ENCODE results near the gene ANKMY1.

Gene ANKMY1

DNA sequence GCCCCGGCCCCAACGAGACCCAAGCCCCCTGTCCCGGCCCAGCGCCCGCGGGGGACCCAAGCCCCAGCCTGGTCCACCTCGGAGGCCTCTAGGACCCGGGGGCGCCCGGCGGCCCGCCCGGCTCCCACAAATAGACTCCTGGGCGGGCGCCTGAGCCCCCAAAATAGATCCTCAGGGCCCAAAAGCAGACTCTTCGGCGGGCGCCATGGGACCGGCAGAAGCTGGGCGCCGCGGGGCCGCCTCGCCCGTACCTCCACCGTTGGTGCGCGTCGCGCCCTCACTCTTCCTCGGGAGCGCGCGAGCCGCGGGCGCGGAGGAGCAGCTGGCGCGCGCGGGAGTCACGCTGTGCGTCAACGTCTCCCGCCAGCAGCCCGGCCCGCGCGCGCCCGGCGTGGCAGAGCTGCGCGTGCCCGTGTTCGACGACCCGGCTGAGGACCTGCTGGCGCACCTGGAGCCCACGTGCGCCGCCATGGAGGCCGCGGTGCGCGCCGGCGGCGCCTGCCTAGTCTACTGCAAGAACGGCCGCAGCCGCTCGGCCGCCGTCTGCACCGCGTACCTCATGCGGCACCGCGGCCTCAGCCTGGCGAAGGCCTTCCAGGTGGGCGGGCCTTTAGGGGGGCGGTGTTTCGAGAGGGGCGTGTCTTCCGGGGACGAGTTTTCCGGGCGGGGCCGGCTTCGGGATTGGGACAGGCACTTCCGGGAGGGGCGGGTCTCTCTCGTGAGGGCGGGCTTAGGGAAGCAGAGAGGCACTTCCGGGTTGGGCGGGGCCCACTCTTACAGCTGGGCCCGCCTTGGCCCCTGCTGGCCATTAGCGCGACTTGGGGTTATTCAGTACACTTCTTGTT, 2.9 kb upstream of the ANKMY1 start:
- Histone ChIP-seq H3K27me3 (ENCODE audit: control insufficient read depth, insufficient read depth, low read length) (peaks cover 35% of the 10 kb centered on the region), H3K36me3 (ENCODE audit: control insufficient read depth, low read depth, low read length) (no peaks in the 10 kb centered on the region), H3K9ac (ENCODE audit: low read length) (peak overlapping the region; percentile 60), H3K4me1 (ENCODE audit: control insufficient read depth, low read depth, low read length) (peaks cover 8% of the 10 kb centered on the region), H3K9me3 (ENCODE audit: control insufficient read depth, low read depth, low read length) (no peaks in the 10 kb centered on the region), H3K27ac (ENCODE audit: low read length) (no peak overlapping the region), H3K4me3 (ENCODE audit: low read length) (peak overlapping the region; percentile 70)

DNA sequence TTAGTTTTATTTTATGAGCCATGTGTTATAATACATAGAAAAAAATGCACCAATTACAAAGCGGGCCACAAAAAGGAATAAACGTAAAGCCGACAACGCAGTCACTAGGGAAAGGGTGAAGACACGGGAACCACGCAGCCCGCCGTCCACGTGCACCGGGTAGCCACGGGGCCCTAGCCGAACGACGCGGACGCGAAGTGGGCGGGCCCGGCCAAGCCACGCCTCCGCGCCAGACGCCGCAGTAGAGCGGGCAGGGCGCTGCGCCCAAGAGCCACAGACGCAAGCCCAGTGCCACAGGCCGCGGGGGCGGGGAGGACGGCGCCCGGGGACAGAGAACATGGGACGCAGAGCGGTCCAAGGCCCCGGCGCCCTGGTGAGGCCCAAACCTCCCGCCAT, 2.3 kb upstream of the ANKMY1 start, which contains the start of gene DUSP28:
TSS of gene DUSP28 (plus strand) at position 274 of the 396 bp plus-strand sequence. CDS start 328 bp downstream, outside the sequence.
- Histone ChIP-seq H3K27ac (ENCODE audit: low read length) (no peak within 1 kb of the TSS), H3K36me3 (ENCODE audit: control insufficient read depth, low read depth, low read length) (no peaks in the 10 kb centered on the region), H3K9ac (ENCODE audit: low read length) (peak within 1 kb of the TSS; percentile 60), H3K4me3 (ENCODE audit: low read length) (peak within 1 kb of the TSS; percentile 70), H3K9me3 (ENCODE audit: control insufficient read depth, low read depth, low read length) (no peaks in the 10 kb centered on the region), H3K4me1 (ENCODE audit: control insufficient read depth, low read depth, low read length) (peaks cover 8% of the 10 kb centered on the region), H3K27me3 (ENCODE audit: control insufficient read depth, insufficient read depth, low read length) (peaks cover 35% of the 10 kb centered on the region)

- H3K27ac ChIP-seq (ENCODE audit: low read length), result no peak overlapping the region
- H3K9ac ChIP-seq (ENCODE audit: low read length), result no peak overlapping the region
- H3K9me3 ChIP-seq (ENCODE audit: control insufficient read depth, low read depth, low read length), result no peaks in the 10 kb centered on the region
- H3K4me3 ChIP-seq (ENCODE audit: low read length), result peak overlapping the region; percentile 70
- H3K36me3 ChIP-seq (ENCODE audit: control insufficient read depth, low read depth, low read length), result no peaks in the 10 kb centered on the region
- H3K27me3 ChIP-seq (ENCODE audit: control insufficient read depth, insufficient read depth, low read length), result peaks cover 35% of the 10 kb centered on the region
- H3K4me1 ChIP-seq (ENCODE audit: control insufficient read depth, low read depth, low read length), result peaks cover 8% of the 10 kb centered on the region
Measured at GRCh38 chr2:240559286-240559685, 1.5 kb upstream of the ANKMY1 start.

DNA sequence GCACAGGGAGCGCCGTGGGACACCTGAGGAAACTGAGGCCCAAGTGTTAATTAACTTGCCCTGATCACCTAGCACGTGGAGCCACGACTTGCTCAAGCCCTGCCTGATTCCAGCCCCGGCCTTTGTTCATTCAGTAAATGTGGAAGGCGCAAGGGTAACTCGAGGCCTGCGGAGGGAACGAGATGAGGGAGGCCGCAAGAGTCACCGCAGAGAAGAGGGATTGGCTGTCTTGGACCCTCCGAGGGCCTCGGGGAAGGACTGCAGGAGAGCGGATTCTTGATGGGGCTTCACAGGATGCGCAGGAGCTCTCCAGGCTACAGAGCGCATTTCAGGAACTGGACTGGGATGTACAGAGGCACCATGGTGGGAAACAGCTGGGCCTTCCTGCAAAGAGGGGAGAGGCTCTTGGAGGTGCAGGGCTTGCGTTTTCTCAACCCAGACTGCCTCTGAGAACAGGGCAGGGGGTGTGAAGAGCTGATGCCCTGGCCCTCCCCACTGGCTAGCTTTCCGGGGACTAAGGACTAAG, 511 bp upstream of the ANKMY1 start:
- H3K4me1 ChIP-seq (ENCODE audit: control insufficient read depth, low read depth, low read length), result peaks cover 8% of the 10 kb centered on the region
- no peaks in the 10 kb centered on the region for H3K9me3 ChIP-seq (ENCODE audit: control insufficient read depth, low read depth, low read length)
- no peak overlapping the region for H3K9ac ChIP-seq (ENCODE audit: low read length)
- peaks cover 35% of the 10 kb centered on the region for H3K27me3 ChIP-seq (ENCODE audit: control insufficient read depth, insufficient read depth, low read length)
- no peak overlapping the region for H3K27ac ChIP-seq (ENCODE audit: low read length)
- H3K36me3 ChIP-seq (ENCODE audit: control insufficient read depth, low read depth, low read length), result no peaks in the 10 kb centered on the region
- H3K4me3 ChIP-seq (ENCODE audit: low read length), result peak overlapping the region; percentile 38

GRCh38 chr2:240557101-240557751, 562 bp downstream of the ANKMY1 start:
- Histone ChIP-seq H3K36me3 (ENCODE audit: control insufficient read depth, low read depth, low read length) (no peaks in the 10 kb centered on the region), H3K4me1 (ENCODE audit: control insufficient read depth, low read depth, low read length) (peaks cover 8% of the 10 kb centered on the region), H3K9ac (ENCODE audit: low read length) (no peak overlapping the region), H3K27ac (ENCODE audit: low read length) (no peak overlapping the region), H3K9me3 (ENCODE audit: control insufficient read depth, low read depth, low read length) (no peaks in the 10 kb centered on the region), H3K4me3 (ENCODE audit: low read length) (peak overlapping the region; percentile 38), H3K27me3 (ENCODE audit: control insufficient read depth, insufficient read depth, low read length) (peaks cover 35% of the 10 kb centered on the region)

DNA sequence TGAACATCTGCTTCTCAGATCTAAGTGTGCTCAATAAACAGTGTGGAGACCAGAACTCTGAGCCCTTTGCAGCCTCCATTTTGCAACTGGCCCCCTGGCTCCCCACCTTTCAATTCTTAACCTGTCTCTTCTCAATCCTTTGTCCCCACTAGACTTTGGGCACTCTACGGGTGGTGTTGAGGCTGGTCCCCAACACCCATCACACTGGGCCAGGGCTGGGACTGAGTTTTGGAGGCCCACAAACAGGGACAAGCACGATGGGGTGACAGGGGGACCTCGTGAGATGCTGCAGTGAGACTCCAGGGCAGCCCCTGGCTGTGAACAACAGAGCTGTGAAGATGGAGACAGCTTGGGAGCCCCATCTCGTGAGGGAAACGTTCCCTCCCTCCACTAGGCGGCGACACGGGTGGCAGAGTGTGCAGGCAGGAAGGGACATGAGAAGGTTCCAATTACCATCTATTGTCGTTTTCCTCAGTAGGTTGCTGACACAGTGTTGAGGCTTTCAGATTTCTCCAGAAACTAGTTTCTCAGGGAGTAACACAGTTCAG, 1.2 kb downstream of the ANKMY1 start:
- H3K4me3 ChIP-seq (ENCODE audit: low read length), result no peak overlapping the region
- H3K27me3 ChIP-seq (ENCODE audit: control insufficient read depth, insufficient read depth, low read length), result peaks cover 35% of the 10 kb centered on the region
- no peaks in the 10 kb centered on the region for H3K9me3 ChIP-seq (ENCODE audit: control insufficient read depth, low read depth, low read length)
- no peak overlapping the region for H3K27ac ChIP-seq (ENCODE audit: low read length)
- peaks cover 7% of the 10 kb centered on the region for H3K4me1 ChIP-seq (ENCODE audit: control insufficient read depth, low read depth, low read length)
- H3K36me3 ChIP-seq (ENCODE audit: control insufficient read depth, low read depth, low read length), result no peaks in the 10 kb centered on the region
- H3K9ac ChIP-seq (ENCODE audit: low read length), result no peak overlapping the region

DNA sequence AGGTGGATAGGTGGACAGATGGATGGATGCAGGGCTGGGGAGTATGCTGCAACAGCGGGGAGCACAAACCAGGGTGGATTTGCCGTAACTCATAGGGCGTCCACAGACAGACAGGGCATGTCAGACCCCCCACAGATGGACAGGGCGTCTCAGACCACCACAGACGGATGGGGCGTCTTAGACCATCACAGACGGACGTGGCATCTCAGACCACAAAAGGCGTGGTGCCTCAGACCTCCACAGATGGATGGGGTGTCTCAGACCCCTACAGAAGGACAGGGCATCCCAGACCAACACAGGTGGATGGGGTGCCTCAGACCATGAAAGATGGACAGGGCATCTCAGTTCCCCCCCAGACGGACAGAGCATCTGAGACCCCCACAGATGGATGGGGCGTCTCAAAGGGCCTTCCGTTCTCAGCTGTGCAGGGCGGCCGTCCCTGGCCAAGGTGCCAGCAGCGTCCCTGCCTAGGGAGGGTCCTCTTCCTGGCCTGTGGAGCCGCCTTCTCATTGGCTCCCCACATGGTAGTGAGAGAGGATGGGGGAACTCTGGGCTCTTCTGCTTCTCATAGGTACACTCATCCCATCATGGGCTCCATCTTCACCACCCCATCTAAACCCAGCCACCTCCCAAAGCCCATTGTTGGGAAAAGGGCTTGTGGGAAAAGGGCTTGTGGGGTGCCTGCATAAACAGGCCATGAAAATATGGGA, 2.1 kb downstream of the ANKMY1 start:
- Histone ChIP-seq H3K4me1 (ENCODE audit: control insufficient read depth, low read depth, low read length) (peaks cover 5% of the 10 kb centered on the region), H3K27me3 (ENCODE audit: control insufficient read depth, insufficient read depth, low read length) (peaks cover 35% of the 10 kb centered on the region), H3K9me3 (ENCODE audit: control insufficient read depth, low read depth, low read length) (no peaks in the 10 kb centered on the region), H3K4me3 (ENCODE audit: low read length) (no peak overlapping the region), H3K9ac (ENCODE audit: low read length) (no peak overlapping the region), H3K36me3 (ENCODE audit: control insufficient read depth, low read depth, low read length) (no peaks in the 10 kb centered on the region), H3K27ac (ENCODE audit: low read length) (no peak overlapping the region)

- Histone ChIP-seq H3K27me3 (ENCODE audit: control insufficient read depth, insufficient read depth, low read length) (peaks cover 33% of the 10 kb centered on the region), H3K4me1 (ENCODE audit: control insufficient read depth, low read depth, low read length) (peaks cover 4% of the 10 kb centered on the region), H3K36me3 (ENCODE audit: control insufficient read depth, low read depth, low read length) (no peaks in the 10 kb centered on the region), H3K9ac (ENCODE audit: low read length) (no peak overlapping the region), H3K27ac (ENCODE audit: low read length) (no peak overlapping the region), H3K9me3 (ENCODE audit: control insufficient read depth, low read depth, low read length) (no peaks in the 10 kb centered on the region), H3K4me3 (ENCODE audit: low read length) (no peak overlapping the region)
Measured at GRCh38 chr2:240554767-240555493, 2.9 kb downstream of the ANKMY1 start.

- Histone ChIP-seq H3K4me1 (ENCODE audit: control insufficient read depth, low read depth, low read length) (no peaks in the 10 kb centered on the region), H3K27ac (ENCODE audit: low read length) (no peak overlapping the region), H3K36me3 (ENCODE audit: control insufficient read depth, low read depth, low read length) (no peaks in the 10 kb centered on the region), H3K27me3 (ENCODE audit: control insufficient read depth, insufficient read depth, low read length) (peaks cover 24% of the 10 kb centered on the region), H3K4me3 (ENCODE audit: low read length) (no peak overlapping the region), H3K9me3 (ENCODE audit: control insufficient read depth, low read depth, low read length) (no peaks in the 10 kb centered on the region), H3K9ac (ENCODE audit: low read length) (no peak overlapping the region)
Measured at GRCh38 chr2:240553956-240554480, 3.8 kb downstream of the ANKMY1 start.

- Histone ChIP-seq H3K4me3 (ENCODE audit: low read length) (no peak overlapping the region), H3K9ac (ENCODE audit: low read length) (no peak overlapping the region), H3K4me1 (ENCODE audit: control insufficient read depth, low read depth, low read length) (no peaks in the 10 kb centered on the region), H3K27ac (ENCODE audit: low read length) (no peak overlapping the region), H3K9me3 (ENCODE audit: control insufficient read depth, low read depth, low read length) (no peaks in the 10 kb centered on the region), H3K27me3 (ENCODE audit: control insufficient read depth, insufficient read depth, low read length) (peaks cover 5% of the 10 kb centered on the region), H3K36me3 (ENCODE audit: control insufficient read depth, low read depth, low read length) (no peaks in the 10 kb centered on the region)
Measured at GRCh38 chr2:240551811-240552210, 6.0 kb downstream of the ANKMY1 start.
